Measurements from ENCODE around the gene BTNL3.
A peak's percentile ranks its signal among the peaks of the same experiment; 100 is the strongest.

Gene BTNL3

GRCh38 chr5:181050016-181050415 is 61.4 kb downstream of the BTNL3 start:
- no peak for DNase-seq

- DNase-seq, result no peak
Measured at GRCh38 chr5:181051841-181052671, 63.4 kb downstream of the BTNL3 start.

GRCh38 chr5:181052672-181053487 is 64.2 kb downstream of the BTNL3 start:
- DNase-seq, result peak in 1 of 5 experiments; percentile 28

- DNase-seq, result no peak
Measured at GRCh38 chr5:181053488-181054121, 65.0 kb downstream of the BTNL3 start.

GRCh38 chr5:181054138-181054537 is 65.5 kb downstream of the BTNL3 start:
- DNase-seq, result no peak

- no peak for DNase-seq
Measured at GRCh38 chr5:181054871-181055459, 66.3 kb downstream of the BTNL3 start.

Measured in T-helper 2 cell (primary cell).